H9 (cell line): Measurements from ENCODE around the gene CENPVL3. TPM values are rescaled to one million over a fixed set of nuclear protein-coding genes. Genes with fewer than 3 reads are reported as not detected.
A peak's percentile ranks its signal among the peaks of the same experiment; 100 is the strongest.

ENCODE experiments used
- DNase-seq: peaks from one replicate; pipeline ENCODE4 v3.0.0-alpha.2; 2017
- H2AFZ ChIP-seq: one replicate; pipeline ENCODE4 v1.6.1; 2013; ENCODE audit warnings: mild to moderate bottlenecking, low read length, control low read depth, moderate library complexity
- H2AK5ac ChIP-seq: 2 replicates; pipeline ENCODE4 v1.6.1; 2013; ENCODE audit warnings: low read length, control low read depth, mixed read lengths; ENCODE audit not compliant: insufficient read length
- H2BK120ac ChIP-seq: one replicate; pipeline ENCODE4 v1.6.1; 2013; ENCODE audit warnings: low read depth, mild to moderate bottlenecking, low read length, control low read depth, inconsistent platforms; ENCODE audit not compliant: poor library complexity, severe bottlenecking
- H2BK12ac ChIP-seq: 2 replicates; pipeline ENCODE4 v1.6.1; 2013; ENCODE audit warnings: low read length, control low read depth, mixed read lengths, low read depth; ENCODE audit not compliant: insufficient read length
- H2BK15ac ChIP-seq: 2 replicates; pipeline ENCODE4 v1.6.1; 2013; ENCODE audit warnings: low read depth, low read length, control low read depth
- H2BK20ac ChIP-seq: one replicate; pipeline ENCODE4 v1.6.1; 2013; ENCODE audit warnings: low read depth, mild to moderate bottlenecking, low read length, control low read depth, inconsistent platforms; ENCODE audit not compliant: poor library complexity, severe bottlenecking
- H2BK5ac ChIP-seq: 2 replicates; pipeline ENCODE4 v1.6.1; 2013; ENCODE audit warnings: low read length, control low read depth, mixed read lengths; ENCODE audit not compliant: insufficient read length
- H3K14ac ChIP-seq: 2 replicates; pipeline ENCODE4 v1.6.1; 2013; ENCODE audit warnings: low read length, control low read depth; ENCODE audit not compliant: insufficient read depth
- H3K18ac ChIP-seq: 2 replicates; pipeline ENCODE4 v1.6.1; 2013; ENCODE audit warnings: low read depth, mild to moderate bottlenecking, mixed read lengths, low read length, control low read depth; ENCODE audit not compliant: insufficient read length
- H3K23ac ChIP-seq: 2 replicates; pipeline ENCODE4 v1.6.1; 2013; ENCODE audit warnings: low read length, control low read depth, mixed read lengths, low read depth; ENCODE audit not compliant: insufficient read length
- H3K23me2 ChIP-seq: 2 replicates; pipeline ENCODE4 v1.6.1; 2013; ENCODE audit warnings: low read depth, mild to moderate bottlenecking, mixed read lengths, low read length, control low read depth; ENCODE audit not compliant: insufficient read length, poor library complexity, severe bottlenecking
- H3K27ac ChIP-seq: 2 replicates; pipeline ENCODE4 v1.5.1; 2013; ENCODE audit warnings: low read length, control low read depth, mixed read lengths, low read depth; ENCODE audit not compliant: insufficient read length
- H3K27me3 ChIP-seq: 2 replicates; pipeline ENCODE4 v1.6.1; 2013; ENCODE audit warnings: low read length, control low read depth, inconsistent platforms; ENCODE audit not compliant: insufficient read depth
- H3K4ac ChIP-seq: 2 replicates; pipeline ENCODE4 v1.6.1; 2013; ENCODE audit warnings: low read depth, mild to moderate bottlenecking, control low read depth, inconsistent platforms, low read length, moderate library complexity
- H3K4me1 ChIP-seq: 2 replicates; pipeline ENCODE4 v1.6.1; 2013; ENCODE audit warnings: low read length, control low read depth, inconsistent platforms; ENCODE audit not compliant: insufficient read depth
- H3K4me2 ChIP-seq: 2 replicates; pipeline ENCODE4 v1.6.1; 2013; ENCODE audit warnings: low read length, control low read depth, mixed read lengths; ENCODE audit not compliant: insufficient read length, insufficient read depth
- H3K56ac ChIP-seq: 2 replicates; pipeline ENCODE4 v1.6.1; 2013; ENCODE audit warnings: low read depth, mild to moderate bottlenecking, mixed read lengths, low read length, control low read depth; ENCODE audit not compliant: insufficient read length
- H3K79me1 ChIP-seq: 2 replicates; pipeline ENCODE4 v1.6.1; 2013; ENCODE audit warnings: low read depth, mild to moderate bottlenecking, moderate library complexity, low read length, control low read depth, inconsistent platforms; ENCODE audit not compliant: insufficient read depth, poor library complexity, severe bottlenecking
- H3K79me2 ChIP-seq: 2 replicates; pipeline ENCODE4 v1.6.1; 2013; ENCODE audit warnings: low read length, control low read depth, inconsistent platforms; ENCODE audit not compliant: insufficient read depth
- H3K9ac ChIP-seq: 2 replicates; pipeline ENCODE4 v1.6.1; 2013; ENCODE audit warnings: low read length, control low read depth, mixed read lengths; ENCODE audit not compliant: insufficient read length; ENCODE audit errors: extremely low read depth
- H3K9me3 ChIP-seq: one replicate; pipeline ENCODE4 v1.6.1; 2013; ENCODE audit warnings: low read depth, low read length, inconsistent platforms; ENCODE audit not compliant: control insufficient read depth
- H3T11ph ChIP-seq: one replicate; pipeline ENCODE4 v1.6.1; 2013; ENCODE audit warnings: mild to moderate bottlenecking, low read length, control low read depth, inconsistent platforms
- H4K20me1 ChIP-seq: one replicate; pipeline ENCODE4 v1.6.1; 2013; ENCODE audit not compliant: control insufficient read depth, insufficient read length, insufficient read depth
- H4K5ac ChIP-seq: 2 replicates; pipeline ENCODE4 v1.6.1; 2013; ENCODE audit warnings: low read depth, mild to moderate bottlenecking, mixed read lengths, low read length, control low read depth; ENCODE audit not compliant: insufficient read length
- H4K8ac ChIP-seq: replicated peaks from 2 replicates; pipeline ENCODE4 v1.6.1; 2013; ENCODE audit warnings: low read length, control low read depth, mixed read lengths, low read depth; ENCODE audit not compliant: insufficient read length
- H4K91ac ChIP-seq: 2 replicates; pipeline ENCODE4 v1.6.1; 2013; ENCODE audit warnings: low read depth, mild to moderate bottlenecking, moderate library complexity, mixed read lengths, low read length, control low read depth; ENCODE audit not compliant: insufficient read length
- H3K27ac Mint-ChIP-seq, 3 experiments: 2 replicates in 2 of 3; 3 replicates in 1 of 3; pipeline ENCODE4 v1.8.0; 2020 to 2021; ENCODE audit warnings: mixed read lengths in 3 of 3, mild to moderate bottlenecking in 1 of 3, moderate library complexity in 1 of 3
- H3K27me3 Mint-ChIP-seq: 2 replicates; pipeline ENCODE4 v1.8.0; 2021; ENCODE audit warnings: low read depth, mild to moderate bottlenecking, moderate library complexity, mixed read lengths
- H3K36me3 Mint-ChIP-seq, 3 experiments: 2 replicates in 2 of 3; 3 replicates in 1 of 3; pipeline ENCODE4 v1.8.0; 2020 to 2021; ENCODE audit warnings: low read depth in 3 of 3, mixed read lengths in 3 of 3; ENCODE audit not compliant: insufficient read depth in 1 of 3
- H3K4me1 Mint-ChIP-seq, 2 experiments: 2 replicates each; pipeline ENCODE4 v1.8.0; 2020; ENCODE audit warnings: mixed read lengths in 2 of 2
- H3K4me3 Mint-ChIP-seq, 2 experiments: 2 replicates in 1 of 2; 3 replicates in 1 of 2; pipeline ENCODE4 v1.8.0; 2020 to 2021; ENCODE audit warnings: mild to moderate bottlenecking in 2 of 2, mixed read lengths in 2 of 2, moderate library complexity in 1 of 2
- H3K9me3 Mint-ChIP-seq, 2 experiments: 2 replicates in 1 of 2; 3 replicates in 1 of 2; pipeline ENCODE4 v1.8.0; 2020; ENCODE audit warnings: mild to moderate bottlenecking in 2 of 2, mixed read lengths in 2 of 2, moderate library complexity in 1 of 2
- CTCF ChIP-seq: fragments of 200-600 bp; sonication (generic); conservative IDR thresholded peaks from 3 replicates; pipeline ENCODE4 v1.8.0; 2021; ENCODE audit warnings: antibody characterized with exemption, mild to moderate bottlenecking
- WGBS: extraction: QIAGEN DNeasy Blood & Tissue Kit; methylation state at CpG from one replicate; pipeline ENCODE4 v1.1.7; 2013; ENCODE audit warnings: missing lambda C conversion rate, low lambda C conversion rate, mixed read lengths; ENCODE audit not compliant: insufficient read length; ENCODE audit errors: extremely low coverage; 5-methylcytosine and 5-hydroxymethylcytosine counted together
- total RNA-seq: library from RNA; stranded (reverse); gene quantifications from 2 replicates; pipeline ENCODE4 v1.2.1, GENCODE V29; 2021

Gene CENPVL3
- total RNA-seq, 1 experiment from 2014 or later = 3.3 TPM

- no CpG with 5 or more reads among the region's 7 CpGs for WGBS
- no peak overlapping the region for H3K4me3 Mint-ChIP-seq
These were observed 4.2 kb downstream of the CENPVL3 start for GRCh38 chrX:51614353-51615012.

More at GRCh38 chrX:51614353-51615012, 4.2 kb downstream of the CENPVL3 start:
- Mint-ChIP-seq H3K36me3 (peaks cover 3 to 7% (median 4%) of the 10 kb centered on the region in 3 experiments; a peak in 5 of 7 replicates), H3K27ac (no peak overlapping the region), H3K27me3 (peaks cover 25% of the 10 kb centered on the region), H3K9me3 (peaks cover 50 to 51% of the 10 kb centered on the region in 2 experiments), H3K4me1 (peaks cover 0 to 7% of the 10 kb centered on the region in 2 experiments; a peak in 2 of 4 replicates)
- Histone ChIP-seq H3K79me1 (no peaks in the 10 kb centered on the region), H2BK20ac (no peak overlapping the region), H3T11ph (no peak overlapping the region), H4K8ac (no peak overlapping the region), H3K27me3 (peaks cover 2% of the 10 kb centered on the region; the same call in 1 of the 2 replicates), H3K56ac (no peak overlapping the region), H2AFZ (no peak overlapping the region), H4K91ac (no peak overlapping the region), H3K23ac (no peak overlapping the region), H2BK5ac (no peak overlapping the region), H3K18ac (no peak overlapping the region), H2BK120ac (no peak overlapping the region), H4K5ac (no peak overlapping the region), H3K9me3 (peaks cover 11% of the 10 kb centered on the region), H3K9ac (no peak overlapping the region), H3K79me2 (no peaks in the 10 kb centered on the region), H4K20me1 (no peaks in the 10 kb centered on the region), H2BK12ac (no peak overlapping the region), H3K27ac (no peak overlapping the region), H3K4me1 (no peaks in the 10 kb centered on the region; the same call in 1 of the 2 replicates), H3K23me2 (no peaks in the 10 kb centered on the region), H2BK15ac (no peak overlapping the region), H3K4me2 (no peak overlapping the region), H3K14ac (no peak overlapping the region), H2AK5ac (no peak overlapping the region), H3K4ac (no peak overlapping the region)
- peak; percentile 26 for DNase-seq
- peak; percentile 77 for TF ChIP-seq CTCF
